CD4-positive, alpha-beta T cell treated with Interleukin-4 for 4 hours (primary cell): ENCODE data around the gene APAF1.

ENCODE experiments used
- DNase-seq: peaks from one replicate; pipeline ENCODE4 v3.0.0-alpha.2; 2020

Gene APAF1

DNA sequence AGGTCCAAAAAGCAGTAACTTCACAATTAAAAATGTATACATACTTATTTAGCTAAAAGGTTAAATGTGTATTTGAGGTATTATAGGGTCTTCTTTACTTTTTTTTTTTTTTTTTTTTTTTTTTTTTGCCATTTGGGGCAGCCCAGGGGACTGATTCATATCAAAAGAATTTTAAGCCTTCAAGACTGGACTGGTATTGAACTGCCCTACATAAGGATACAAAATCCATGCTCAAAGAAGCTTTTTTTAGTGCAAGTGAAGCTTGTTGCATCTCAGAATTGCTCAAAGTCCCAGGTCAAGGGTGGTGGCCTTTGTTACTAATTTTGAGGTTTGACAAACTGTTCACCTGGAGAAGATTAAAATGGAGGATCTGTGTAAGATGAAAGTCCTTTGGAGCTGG is 124.0 kb downstream of the APAF1 start:
- no peak for DNase-seq

DNA sequence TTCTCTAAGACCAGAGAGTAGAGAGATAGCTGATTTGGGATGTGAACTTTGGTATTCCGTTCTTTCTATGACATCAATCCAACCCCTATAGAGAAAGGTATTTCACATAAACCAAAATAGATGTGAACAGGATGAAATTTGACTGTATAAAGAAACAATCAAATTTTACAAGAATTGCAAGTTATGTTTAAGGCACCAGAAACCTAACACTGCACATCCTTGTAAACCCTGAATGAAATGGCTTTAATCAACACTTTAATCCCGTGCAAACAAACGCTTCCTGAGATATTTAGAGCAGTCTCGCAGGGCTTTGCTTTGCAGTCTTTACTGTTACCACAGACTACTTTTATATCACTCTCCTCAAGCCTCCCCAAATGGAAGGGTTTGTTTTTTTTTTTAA is 125.1 kb downstream of the APAF1 start:
- no peak for DNase-seq

DNA sequence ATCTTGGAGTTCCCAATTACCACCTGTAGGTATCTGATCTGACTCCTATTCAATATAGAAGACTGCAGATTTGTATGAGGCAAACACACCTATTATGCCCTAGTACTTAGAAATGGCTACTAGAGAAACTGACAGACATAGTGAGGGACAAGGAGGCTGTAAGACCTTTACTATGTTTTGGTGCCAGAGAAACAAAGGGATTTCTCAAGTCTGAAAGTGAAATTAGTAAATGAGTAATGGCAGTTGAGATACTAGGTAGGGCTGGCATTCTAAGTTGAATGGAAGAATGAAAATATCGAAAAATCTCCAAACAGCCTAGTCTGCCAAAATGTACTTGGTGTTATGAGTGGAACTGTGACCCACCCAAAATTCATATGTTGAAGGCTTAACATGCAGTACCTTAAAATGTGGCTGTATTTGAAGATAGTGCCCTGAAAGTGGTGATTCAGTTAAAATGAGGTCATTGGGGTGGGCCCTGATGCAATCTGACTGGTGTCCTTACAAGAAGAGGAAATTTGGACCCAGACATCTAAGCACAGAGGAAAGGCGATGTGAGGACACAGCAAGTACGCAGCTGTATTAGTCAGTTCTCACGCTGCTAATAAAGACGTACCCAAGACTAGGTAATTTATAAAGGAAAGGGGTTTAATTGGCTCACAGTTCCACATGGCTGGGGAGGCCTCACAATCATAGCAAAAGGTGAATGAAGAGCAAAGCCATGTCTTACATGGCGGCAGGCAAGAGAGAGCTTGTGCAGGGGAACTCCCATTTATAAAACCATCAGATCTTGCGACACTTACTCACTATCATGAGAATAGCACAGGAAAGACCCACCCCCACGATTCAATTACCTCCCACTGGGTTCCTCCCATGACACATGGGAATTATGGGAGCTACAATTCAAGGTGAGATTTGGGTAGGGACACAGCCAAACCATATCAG is 127.0 kb downstream of the APAF1 start:
- DNase-seq, result no peak

GRCh38 chr12:98772818-98773217 is 127.7 kb downstream of the APAF1 start:
- DNase-seq, result no peak

GRCh38 chr12:98780261-98780660 is 135.2 kb downstream of the APAF1 start:
- DNase-seq, result no peak

- DNase-seq, result no peak
Observed at GRCh38 chr12:98783420-98783819, 138.3 kb downstream of the APAF1 start.
